ENCODE measurements around the gene MYO9B. TPM values are rescaled to one million over a fixed set of nuclear protein-coding genes. Genes with fewer than 3 reads are reported as not detected.

The MYO9B gene
- total and polyA plus RNA-seq, 2 of the 13 experiments (the other 11 are each of a cell fraction or from before 2014, with no cell fraction given), result 18.0 to 18.3 TPM

DNA sequence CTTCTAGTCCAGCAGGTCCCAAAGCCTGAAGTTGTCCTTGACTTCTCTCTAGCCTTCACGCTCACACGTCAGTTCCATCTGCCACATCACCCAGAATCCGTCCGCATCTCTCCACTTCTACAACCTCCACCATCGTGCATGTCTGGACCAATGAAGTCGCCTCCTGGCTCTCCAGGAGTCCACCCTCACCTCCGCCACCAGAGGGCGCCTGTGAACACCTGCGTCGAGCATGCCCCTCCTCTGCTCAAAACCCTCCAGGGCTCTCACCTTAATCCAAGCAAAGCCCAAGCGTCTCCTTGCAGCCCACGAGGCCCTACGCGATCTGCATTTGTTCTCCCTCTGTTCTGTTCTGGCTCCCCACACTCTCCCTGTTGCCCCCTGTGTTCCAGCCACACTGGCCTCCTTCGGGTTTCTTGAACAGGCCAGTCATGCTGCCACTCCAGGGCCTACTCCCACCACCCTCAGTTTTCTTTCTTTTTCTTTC, 185.3 kb downstream of the MYO9B start (continued):
- TF ChIP-seq ETV5 (CRISPR knock-in tag; IDR thresholded peaks at IDR 0.05; ENCODE audit: borderline replicate concordance), result 0 out of 2 replicates have a peak, but pooled peaks have one; percentile 6
- TF ChIP-seq CBX5 (CRISPR knock-in tag; IDR thresholded peaks at IDR 0.05; ENCODE audit: borderline replicate concordance), result no peak
- TF ChIP-seq TMF1 (CRISPR knock-in tag; IDR thresholded peaks at IDR 0.05; ENCODE audit: low read depth), result no peak
- TF ChIP-seq, protein P1, sequence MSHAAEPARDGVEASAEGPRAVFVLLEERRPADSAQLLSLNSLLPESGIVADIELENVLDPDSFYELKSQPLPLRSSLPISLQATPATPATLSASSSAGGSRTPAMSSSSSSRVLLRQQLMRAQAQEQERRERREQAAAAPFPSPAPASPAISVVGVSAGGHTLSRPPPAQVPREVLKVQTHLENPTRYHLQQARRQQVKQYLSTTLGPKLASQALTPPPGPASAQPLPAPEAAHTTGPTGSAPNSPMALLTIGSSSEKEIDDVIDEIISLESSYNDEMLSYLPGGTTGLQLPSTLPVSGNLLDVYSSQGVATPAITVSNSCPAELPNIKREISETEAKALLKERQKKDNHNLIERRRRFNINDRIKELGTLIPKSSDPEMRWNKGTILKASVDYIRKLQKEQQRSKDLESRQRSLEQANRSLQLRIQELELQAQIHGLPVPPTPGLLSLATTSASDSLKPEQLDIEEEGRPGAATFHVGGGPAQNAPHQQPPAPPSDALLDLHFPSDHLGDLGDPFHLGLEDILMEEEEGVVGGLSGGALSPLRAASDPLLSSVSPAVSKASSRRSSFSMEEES (CRISPR knock-in tag; IDR thresholded peaks at IDR 0.05), result peak; percentile 39; the same call in 1 of the 2 replicates
- TF ChIP-seq ZNF496 (CRISPR knock-in tag; IDR thresholded peaks at IDR 0.05; ENCODE audit: insufficient replicate concordance), result no peak
- TF ChIP-seq FOSL2 (CRISPR knock-in tag; IDR thresholded peaks at IDR 0.05), result peak; percentile 60; the same call in 1 of the 2 replicates
- TF ChIP-seq, protein P2, sequence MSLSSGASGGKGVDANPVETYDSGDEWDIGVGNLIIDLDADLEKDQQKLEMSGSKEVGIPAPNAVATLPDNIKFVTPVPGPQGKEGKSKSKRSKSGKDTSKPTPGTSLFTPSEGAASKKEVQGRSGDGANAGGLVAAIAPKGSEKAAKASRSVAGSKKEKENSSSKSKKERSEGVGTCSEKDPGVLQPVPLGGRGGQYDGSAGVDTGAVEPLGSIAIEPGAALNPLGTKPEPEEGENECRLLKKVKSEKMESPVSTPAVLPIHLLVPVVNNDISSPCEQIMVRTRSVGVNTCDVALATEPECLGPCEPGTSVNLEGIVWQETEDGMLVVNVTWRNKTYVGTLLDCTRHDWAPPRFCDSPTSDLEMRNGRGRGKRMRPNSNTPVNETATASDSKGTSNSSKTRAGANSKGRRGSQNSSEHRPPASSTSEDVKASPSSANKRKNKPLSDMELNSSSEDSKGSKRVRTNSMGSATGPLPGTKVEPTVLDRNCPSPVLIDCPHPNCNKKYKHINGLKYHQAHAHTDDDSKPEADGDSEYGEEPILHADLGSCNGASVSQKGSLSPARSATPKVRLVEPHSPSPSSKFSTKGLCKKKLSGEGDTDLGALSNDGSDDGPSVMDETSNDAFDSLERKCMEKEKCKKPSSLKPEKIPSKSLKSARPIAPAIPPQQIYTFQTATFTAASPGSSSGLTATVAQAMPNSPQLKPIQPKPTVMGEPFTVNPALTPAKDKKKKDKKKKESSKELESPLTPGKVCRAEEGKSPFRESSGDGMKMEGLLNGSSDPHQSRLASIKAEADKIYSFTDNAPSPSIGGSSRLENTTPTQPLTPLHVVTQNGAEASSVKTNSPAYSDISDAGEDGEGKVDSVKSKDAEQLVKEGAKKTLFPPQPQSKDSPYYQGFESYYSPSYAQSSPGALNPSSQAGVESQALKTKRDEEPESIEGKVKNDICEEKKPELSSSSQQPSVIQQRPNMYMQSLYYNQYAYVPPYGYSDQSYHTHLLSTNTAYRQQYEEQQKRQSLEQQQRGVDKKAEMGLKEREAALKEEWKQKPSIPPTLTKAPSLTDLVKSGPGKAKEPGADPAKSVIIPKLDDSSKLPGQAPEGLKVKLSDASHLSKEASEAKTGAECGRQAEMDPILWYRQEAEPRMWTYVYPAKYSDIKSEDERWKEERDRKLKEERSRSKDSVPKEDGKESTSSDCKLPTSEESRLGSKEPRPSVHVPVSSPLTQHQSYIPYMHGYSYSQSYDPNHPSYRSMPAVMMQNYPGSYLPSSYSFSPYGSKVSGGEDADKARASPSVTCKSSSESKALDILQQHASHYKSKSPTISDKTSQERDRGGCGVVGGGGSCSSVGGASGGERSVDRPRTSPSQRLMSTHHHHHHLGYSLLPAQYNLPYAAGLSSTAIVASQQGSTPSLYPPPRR (CRISPR knock-in tag; IDR thresholded peaks at IDR 0.05; ENCODE audit: borderline replicate concordance), result 0 out of 2 replicates have a peak, but pooled peaks have one; percentile 33
- peak; percentile 37 for TF ChIP-seq SKI (IDR thresholded peaks at IDR 0.05; ENCODE audit: partially characterized antibody)
- TF ChIP-seq, protein P3, sequence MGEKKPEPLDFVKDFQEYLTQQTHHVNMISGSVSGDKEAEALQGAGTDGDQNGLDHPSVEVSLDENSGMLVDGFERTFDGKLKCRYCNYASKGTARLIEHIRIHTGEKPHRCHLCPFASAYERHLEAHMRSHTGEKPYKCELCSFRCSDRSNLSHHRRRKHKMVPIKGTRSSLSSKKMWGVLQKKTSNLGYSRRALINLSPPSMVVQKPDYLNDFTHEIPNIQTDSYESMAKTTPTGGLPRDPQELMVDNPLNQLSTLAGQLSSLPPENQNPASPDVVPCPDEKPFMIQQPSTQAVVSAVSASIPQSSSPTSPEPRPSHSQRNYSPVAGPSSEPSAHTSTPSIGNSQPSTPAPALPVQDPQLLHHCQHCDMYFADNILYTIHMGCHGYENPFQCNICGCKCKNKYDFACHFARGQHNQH (CRISPR knock-in tag; IDR thresholded peaks at IDR 0.05), result peak; percentile 72; the same call in 1 of the 2 replicates
- TF ChIP-seq SATB2 (CRISPR knock-in tag; IDR thresholded peaks at IDR 0.05), result no peak
- TF ChIP-seq, protein P4, sequence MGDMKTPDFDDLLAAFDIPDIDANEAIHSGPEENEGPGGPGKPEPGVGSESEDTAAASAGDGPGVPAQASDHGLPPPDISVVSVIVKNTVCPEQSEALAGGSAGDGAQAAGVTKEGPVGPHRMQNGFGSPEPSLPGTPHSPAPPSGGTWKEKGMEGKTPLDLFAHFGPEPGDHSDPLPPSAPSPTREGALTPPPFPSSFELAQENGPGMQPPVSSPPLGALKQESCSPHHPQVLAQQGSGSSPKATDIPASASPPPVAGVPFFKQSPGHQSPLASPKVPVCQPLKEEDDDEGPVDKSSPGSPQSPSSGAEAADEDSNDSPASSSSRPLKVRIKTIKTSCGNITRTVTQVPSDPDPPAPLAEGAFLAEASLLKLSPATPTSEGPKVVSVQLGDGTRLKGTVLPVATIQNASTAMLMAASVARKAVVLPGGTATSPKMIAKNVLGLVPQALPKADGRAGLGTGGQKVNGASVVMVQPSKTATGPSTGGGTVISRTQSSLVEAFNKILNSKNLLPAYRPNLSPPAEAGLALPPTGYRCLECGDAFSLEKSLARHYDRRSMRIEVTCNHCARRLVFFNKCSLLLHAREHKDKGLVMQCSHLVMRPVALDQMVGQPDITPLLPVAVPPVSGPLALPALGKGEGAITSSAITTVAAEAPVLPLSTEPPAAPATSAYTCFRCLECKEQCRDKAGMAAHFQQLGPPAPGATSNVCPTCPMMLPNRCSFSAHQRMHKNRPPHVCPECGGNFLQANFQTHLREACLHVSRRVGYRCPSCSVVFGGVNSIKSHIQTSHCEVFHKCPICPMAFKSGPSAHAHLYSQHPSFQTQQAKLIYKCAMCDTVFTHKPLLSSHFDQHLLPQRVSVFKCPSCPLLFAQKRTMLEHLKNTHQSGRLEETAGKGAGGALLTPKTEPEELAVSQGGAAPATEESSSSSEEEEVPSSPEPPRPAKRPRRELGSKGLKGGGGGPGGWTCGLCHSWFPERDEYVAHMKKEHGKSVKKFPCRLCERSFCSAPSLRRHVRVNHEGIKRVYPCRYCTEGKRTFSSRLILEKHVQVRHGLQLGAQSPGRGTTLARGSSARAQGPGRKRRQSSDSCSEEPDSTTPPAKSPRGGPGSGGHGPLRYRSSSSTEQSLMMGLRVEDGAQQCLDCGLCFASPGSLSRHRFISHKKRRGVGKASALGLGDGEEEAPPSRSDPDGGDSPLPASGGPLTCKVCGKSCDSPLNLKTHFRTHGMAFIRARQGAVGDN (CRISPR knock-in tag; IDR thresholded peaks at IDR 0.05), result peak; percentile 75
- 0 out of 2 replicates have a peak, but pooled peaks have one; percentile 49 for TF ChIP-seq ZNF441 (CRISPR knock-in tag; IDR thresholded peaks at IDR 0.05; ENCODE audit: borderline replicate concordance)
- no peak for TF ChIP-seq KAT2B (IDR thresholded peaks at IDR 0.05; ENCODE audit: borderline replicate concordance, low read depth, low read length)
- TF ChIP-seq GFI1 (CRISPR knock-in tag; IDR thresholded peaks at IDR 0.05; ENCODE audit: borderline replicate concordance), result no peak
- 0 out of 2 replicates have a peak, but pooled peaks have one; percentile 60 for TF ChIP-seq ZNF556 (CRISPR knock-in tag; IDR thresholded peaks at IDR 0.05; ENCODE audit: borderline replicate concordance)
- TF ChIP-seq, protein P5, sequence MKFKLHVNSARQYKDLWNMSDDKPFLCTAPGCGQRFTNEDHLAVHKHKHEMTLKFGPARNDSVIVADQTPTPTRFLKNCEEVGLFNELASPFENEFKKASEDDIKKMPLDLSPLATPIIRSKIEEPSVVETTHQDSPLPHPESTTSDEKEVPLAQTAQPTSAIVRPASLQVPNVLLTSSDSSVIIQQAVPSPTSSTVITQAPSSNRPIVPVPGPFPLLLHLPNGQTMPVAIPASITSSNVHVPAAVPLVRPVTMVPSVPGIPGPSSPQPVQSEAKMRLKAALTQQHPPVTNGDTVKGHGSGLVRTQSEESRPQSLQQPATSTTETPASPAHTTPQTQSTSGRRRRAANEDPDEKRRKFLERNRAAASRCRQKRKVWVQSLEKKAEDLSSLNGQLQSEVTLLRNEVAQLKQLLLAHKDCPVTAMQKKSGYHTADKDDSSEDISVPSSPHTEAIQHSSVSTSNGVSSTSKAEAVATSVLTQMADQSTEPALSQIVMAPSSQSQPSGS (CRISPR knock-in tag; IDR thresholded peaks at IDR 0.05), result peak; percentile 11; the same call in 1 of the 2 replicates
